Measurements from ENCODE around the gene HS3ST2. TPM values are rescaled to one million over a fixed set of nuclear protein-coding genes. Genes with fewer than 3 reads are reported as not detected.
A peak's percentile ranks its signal among the peaks of the same experiment; 100 is the strongest.

HS3ST2 gene
- total RNA-seq = 1 to 10 TPM; 1.6 to 2.3 TPM

DNA sequence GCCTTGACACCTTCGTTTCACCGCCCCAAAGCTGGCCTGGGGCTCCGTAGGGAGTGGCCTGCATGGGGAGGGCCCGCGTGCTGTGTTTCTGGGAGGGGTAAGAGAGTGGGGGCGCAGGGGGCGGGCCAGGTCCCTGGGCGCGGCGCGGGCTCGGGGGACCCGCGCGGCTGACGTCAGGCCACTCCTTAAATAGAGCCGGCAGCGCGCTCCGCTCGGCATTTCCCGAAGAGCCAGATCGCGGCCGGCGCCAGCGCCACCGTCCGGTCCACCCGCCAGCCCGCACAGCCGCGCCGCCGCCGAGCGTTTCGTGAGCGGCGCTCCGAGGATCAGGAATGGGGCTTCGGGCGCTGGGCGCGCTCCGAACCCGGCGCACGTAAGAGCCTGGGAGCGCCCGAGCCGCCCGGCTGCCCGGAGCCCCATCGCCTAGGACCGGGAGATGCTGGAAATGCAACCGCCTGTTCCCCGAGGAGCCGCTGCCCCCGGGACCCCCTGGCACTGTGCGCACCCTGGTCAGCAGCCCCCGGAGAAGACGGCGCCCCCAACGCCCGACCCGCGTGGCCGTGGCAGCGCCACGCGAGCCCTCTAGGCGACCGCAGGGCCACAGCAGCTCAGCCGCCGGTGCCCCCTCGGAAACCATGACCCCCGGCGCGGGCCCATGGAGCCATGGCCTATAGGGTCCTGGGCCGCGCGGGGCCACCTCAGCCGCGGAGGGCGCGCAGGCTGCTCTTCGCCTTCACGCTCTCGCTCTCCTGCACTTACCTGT, at the start of gene HS3ST2:
HS3ST2 (plus strand) TSS at position 215 of the 763 bp plus-strand sequence; CDS start at position 664, 449 bp downstream.
- TF ChIP-seq, protein P1, sequence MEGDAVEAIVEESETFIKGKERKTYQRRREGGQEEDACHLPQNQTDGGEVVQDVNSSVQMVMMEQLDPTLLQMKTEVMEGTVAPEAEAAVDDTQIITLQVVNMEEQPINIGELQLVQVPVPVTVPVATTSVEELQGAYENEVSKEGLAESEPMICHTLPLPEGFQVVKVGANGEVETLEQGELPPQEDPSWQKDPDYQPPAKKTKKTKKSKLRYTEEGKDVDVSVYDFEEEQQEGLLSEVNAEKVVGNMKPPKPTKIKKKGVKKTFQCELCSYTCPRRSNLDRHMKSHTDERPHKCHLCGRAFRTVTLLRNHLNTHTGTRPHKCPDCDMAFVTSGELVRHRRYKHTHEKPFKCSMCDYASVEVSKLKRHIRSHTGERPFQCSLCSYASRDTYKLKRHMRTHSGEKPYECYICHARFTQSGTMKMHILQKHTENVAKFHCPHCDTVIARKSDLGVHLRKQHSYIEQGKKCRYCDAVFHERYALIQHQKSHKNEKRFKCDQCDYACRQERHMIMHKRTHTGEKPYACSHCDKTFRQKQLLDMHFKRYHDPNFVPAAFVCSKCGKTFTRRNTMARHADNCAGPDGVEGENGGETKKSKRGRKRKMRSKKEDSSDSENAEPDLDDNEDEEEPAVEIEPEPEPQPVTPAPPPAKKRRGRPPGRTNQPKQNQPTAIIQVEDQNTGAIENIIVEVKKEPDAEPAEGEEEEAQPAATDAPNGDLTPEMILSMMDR (IDR thresholded peaks at IDR 0.05) = peak in 1 of 2 donors; percentile 58
- peaks cover 0 to 22% of the 10 kb centered on the region in 2 donors for H3K4me1 ChIP-seq
- H3K27ac ChIP-seq = no peak within 1 kb of the TSS
- H3K4me3 ChIP-seq = peak within 1 kb of the TSS; percentile 5 to 47
- no peaks in the 10 kb centered on the region for H3K9me3 ChIP-seq
- H3K36me3 ChIP-seq = no peaks in the 10 kb centered on the region
- peaks cover 7 to 15% of the 10 kb centered on the region in 2 donors for H3K27me3 ChIP-seq
- DNase-seq (ENCODE audit: low spot score) = no peak

DNA sequence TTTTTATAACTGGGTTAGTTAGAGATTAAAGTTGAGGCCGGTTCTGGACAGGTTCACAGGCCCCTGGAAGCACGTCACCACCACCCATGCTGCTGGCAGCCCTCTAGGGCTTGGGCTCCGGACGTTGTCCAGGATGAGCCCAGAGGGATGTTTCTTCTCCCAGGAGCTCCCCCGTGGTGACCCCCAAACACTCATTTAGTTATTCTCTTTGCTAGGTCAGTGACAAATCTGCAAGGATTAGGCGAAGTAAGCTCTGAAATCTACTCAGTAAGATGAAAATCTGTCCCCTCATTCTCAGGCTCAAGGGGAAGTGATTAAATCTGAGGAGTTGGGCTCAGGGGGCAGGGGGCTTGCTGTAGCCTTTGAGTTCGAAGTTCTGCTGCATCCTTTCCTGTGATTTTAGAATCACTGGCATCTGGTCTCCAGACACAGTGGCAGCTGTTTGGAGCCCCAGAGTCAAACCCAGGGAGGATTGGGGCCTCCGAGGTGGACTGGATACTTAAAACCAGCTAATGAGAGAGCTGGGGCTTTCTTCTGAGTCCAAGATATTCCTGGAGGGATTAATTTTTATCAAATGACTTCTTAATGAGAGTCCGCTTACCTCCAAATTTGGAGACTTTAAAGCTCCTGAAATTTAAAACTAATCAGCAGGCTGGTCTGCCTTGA, 49.2 kb upstream of the HS3ST2 start:
- Histone ChIP-seq H3K4me1 (peaks cover 0 to 5% of the 10 kb centered on the region in 2 donors), H3K27ac (no peak overlapping the region)
- TF ChIP-seq, protein P1 (IDR thresholded peaks at IDR 0.05) = no peak

DNA sequence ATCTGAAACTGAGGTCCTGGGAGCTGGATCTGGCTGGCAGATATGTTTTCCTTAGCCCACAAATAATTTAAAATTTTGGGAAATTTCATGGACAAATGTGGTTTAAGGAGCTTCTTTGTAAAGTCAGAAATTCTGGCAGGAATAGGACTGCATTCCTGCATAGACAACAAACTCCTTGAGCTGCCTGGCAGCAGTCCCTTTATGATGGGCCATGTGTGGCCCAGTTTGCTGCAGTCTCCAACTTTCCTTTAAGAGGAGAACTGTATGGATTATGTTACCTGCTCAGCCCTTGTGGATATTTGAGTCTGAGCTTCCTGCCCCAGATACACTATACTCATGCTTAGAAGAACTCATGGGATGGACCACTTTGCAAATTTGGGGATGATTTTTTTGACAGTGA, 48.5 kb upstream of the HS3ST2 start:
- H3K9me3 ChIP-seq = no peaks in the 10 kb centered on the region
- no peaks in the 10 kb centered on the region for H3K27me3 ChIP-seq
- TF ChIP-seq, protein P1 (IDR thresholded peaks at IDR 0.05) = no peak
- peaks cover 0 to 5% of the 10 kb centered on the region in 2 donors for H3K4me1 ChIP-seq
- no peak overlapping the region for H3K27ac ChIP-seq
- H3K36me3 ChIP-seq = no peaks in the 10 kb centered on the region
- no peak overlapping the region for H3K4me3 ChIP-seq
- no peak for DNase-seq (ENCODE audit: low spot score)

More for the DNA sequence above, 49.2 kb upstream of the HS3ST2 start:
- Histone ChIP-seq H3K36me3 (no peaks in the 10 kb centered on the region), H3K9me3 (no peaks in the 10 kb centered on the region), H3K4me3 (no peak overlapping the region), H3K27me3 (no peaks in the 10 kb centered on the region)
- no peak for DNase-seq (ENCODE audit: low spot score)

DNA sequence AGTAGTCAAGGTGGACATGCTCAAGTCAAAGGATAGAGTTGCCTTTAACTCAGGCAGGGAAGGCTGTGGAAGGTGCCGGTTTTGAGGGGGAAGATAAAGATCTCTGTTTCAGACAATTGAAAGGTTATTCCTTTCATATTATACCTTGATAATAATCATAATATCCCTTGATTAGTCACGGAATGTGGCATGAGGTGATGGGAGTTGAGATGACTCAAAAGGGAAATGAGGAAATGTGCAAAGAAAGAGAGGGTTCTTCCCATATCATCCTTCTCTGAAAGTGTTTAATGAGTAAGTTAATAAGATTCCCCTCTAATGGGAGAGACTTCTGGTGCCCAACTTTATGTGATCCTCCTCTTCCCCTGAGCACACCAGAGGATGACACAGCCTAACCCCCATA, 43.1 kb upstream of the HS3ST2 start:
- Histone ChIP-seq H3K36me3 (no peaks in the 10 kb centered on the region), H3K4me3 (no peak overlapping the region), H3K27ac (no peak overlapping the region), H3K9me3 (no peaks in the 10 kb centered on the region), H3K27me3 (no peaks in the 10 kb centered on the region), H3K4me1 (no peaks in the 10 kb centered on the region)
- no peak for DNase-seq (ENCODE audit: low spot score)
- TF ChIP-seq, protein P1 (IDR thresholded peaks at IDR 0.05) = no peak

DNA sequence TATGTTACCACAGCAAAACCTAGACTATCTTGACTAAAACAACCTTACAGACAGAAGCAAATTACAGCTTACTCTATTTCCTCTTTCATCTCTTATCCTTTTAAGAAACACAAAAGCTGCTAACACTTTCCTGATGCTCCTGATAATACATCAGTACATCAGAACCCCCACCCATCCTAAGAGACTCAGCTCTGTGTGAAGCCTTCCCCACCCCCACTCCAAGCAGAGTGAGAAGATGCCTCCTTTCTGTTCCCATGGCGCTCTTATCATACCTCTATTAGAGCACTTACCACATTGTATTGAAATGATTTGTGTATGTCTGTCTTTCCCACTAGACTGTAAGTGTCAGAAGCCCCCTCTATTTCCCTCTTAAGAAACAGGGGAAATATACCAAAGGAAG, 42.4 kb upstream of the HS3ST2 start:
- TF ChIP-seq, protein P1 (IDR thresholded peaks at IDR 0.05) = no peak
- Histone ChIP-seq H3K36me3 (no peaks in the 10 kb centered on the region), H3K9me3 (no peaks in the 10 kb centered on the region), H3K27me3 (no peaks in the 10 kb centered on the region), H3K4me1 (no peaks in the 10 kb centered on the region), H3K27ac (no peak overlapping the region), H3K4me3 (no peak overlapping the region)
- DNase-seq (ENCODE audit: low spot score) = no peak

All from right atrium auricular region (tissue), 2 donors.